Articular chondrocyte of knee joint (primary cell): ENCODE results near the gene PSEN2. TPM values are rescaled to one million over a fixed set of nuclear protein-coding genes. Genes with fewer than 3 reads are reported as not detected.

Experiments used
- total RNA-seq: library from RNA; depleted of rRNA; stranded (reverse); fragments of >200 nt; gene quantifications from 2 replicates; pipeline ENCODE4 v1.2.3, GENCODE V29; 2012

PSEN2 gene
- 24.3 and 25.0 TPM in 2 replicates for total RNA-seq

GRCh38 chr1:226870401-226871279 lies at the start of gene PSEN2:
TSS of gene PSEN2 (plus strand) at chr1:226870616. CDS start at chr1:226881908, 11,292 bp downstream.

GRCh38 chr1:226940029-226940805 lies 69.8 kb downstream of the PSEN2 start, which contains the start of gene COQ8A:
TSS of gene COQ8A (plus strand) at chr1:226940294. CDS start at chr1:226961386, 21,092 bp downstream.

Other genes starting within 250 kb of the PSEN2 start
- 9.6 and 13.9 TPM in 2 replicates for gene ITPKB, start 131.3 kb upstream of the PSEN2 start, total RNA-seq
- gene COQ8A, start 69.7 kb downstream of the PSEN2 start, total RNA-seq: 9.7 and 10.9 TPM in 2 replicates